Posterior vena cava (tissue), 2 donors: ENCODE data around the gene YRDC. TPM values are rescaled to one million over a fixed set of nuclear protein-coding genes. Genes with fewer than 3 reads are reported as not detected.
"Not testable (repeated sequence)": the region's sequence is repeated elsewhere in the genome, so short reads cannot be mapped to it uniquely, and the experiment has no call there.

Source experiments
- DNase-seq: peaks from one replicate; pipeline ENCODE4 v3.0.0-alpha.2; 2020; ENCODE audit warnings: low spot score
- intact Hi-C, 2 donors: fragments of 100-400 bp; cut with DNase I; formaldehyde crosslinking; loops; one replicate each; pipeline versions ENCODE4 v1.14.1 to v1.14.2; 2022 to 2023
- total RNA-seq, 2 donors: library from RNA; stranded (reverse); fragmentation: NEBNext Ultra II Directional; extraction: Animal tissue kit (Norgen Biotek cat#: 25700); gene quantifications; one replicate each; pipeline ENCODE4 v1.2.1, GENCODE V29; 2021
- donor health status: DM: yes; HTN: yes; CAD: no.
- donor health status: DM: yes; HTN: yes; CAD: no.

The YRDC gene
- total RNA-seq, 2 donors from 2014 or later, result 7.1 to 12.0 TPM

GRCh38 chr1:37782491-37782890 lies 25.5 kb downstream of the YRDC start:
- DNase-seq, result no peak
- intact Hi-C loops, result no loop called here

GRCh38 chr1:37778654-37779053 lies 29.4 kb downstream of the YRDC start:
- DNase-seq, result no peak
- intact Hi-C loops, result no loop called here

- DNase-seq, result no peak
- intact Hi-C loops, result no loop called here
Observed at GRCh38 chr1:37776946-37777516, 31.0 kb downstream of the YRDC start.

DNA sequence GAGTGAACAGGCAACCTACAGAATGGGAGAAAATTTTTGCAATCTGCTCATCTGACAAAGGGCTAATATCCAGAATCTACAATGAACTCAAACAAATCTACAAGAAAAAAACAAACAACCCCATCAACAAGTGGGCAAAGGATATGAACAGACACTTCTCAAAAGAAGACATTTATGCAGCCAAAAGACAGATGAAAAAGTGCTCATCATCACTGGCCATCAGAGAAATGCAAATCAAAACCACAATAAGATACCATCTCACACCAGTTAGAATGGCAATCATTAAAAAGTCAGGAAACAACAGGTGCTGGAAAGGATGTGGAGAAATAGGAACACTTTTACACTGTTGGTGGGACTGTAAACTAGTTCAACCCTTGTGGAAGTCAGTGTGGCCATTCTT lies 36.6 kb downstream of the YRDC start:
- DNase-seq, intact Hi-C loops: not testable (repeated sequence)

DNA sequence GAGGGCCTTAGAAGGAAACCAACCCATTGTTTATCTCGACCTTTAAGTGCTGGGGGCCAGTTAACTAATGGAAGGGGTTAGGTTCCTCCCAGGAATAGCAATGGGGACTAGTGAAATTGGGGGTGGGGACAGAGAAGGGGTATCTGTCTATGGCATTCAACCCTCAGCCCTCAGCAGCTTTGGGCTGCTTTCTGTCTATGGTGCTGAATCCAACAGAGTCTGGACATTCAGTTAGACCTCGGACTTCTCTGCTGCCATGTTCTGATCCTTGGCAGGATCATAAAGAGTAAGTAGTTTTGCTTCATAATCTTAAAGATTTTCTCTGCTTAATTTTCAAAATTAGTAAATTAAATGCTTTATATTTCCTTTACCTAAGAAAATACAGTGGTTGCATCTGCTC lies 40.5 kb downstream of the YRDC start:
- DNase-seq, result no peak
- intact Hi-C loops, result no loop called here

DNA sequence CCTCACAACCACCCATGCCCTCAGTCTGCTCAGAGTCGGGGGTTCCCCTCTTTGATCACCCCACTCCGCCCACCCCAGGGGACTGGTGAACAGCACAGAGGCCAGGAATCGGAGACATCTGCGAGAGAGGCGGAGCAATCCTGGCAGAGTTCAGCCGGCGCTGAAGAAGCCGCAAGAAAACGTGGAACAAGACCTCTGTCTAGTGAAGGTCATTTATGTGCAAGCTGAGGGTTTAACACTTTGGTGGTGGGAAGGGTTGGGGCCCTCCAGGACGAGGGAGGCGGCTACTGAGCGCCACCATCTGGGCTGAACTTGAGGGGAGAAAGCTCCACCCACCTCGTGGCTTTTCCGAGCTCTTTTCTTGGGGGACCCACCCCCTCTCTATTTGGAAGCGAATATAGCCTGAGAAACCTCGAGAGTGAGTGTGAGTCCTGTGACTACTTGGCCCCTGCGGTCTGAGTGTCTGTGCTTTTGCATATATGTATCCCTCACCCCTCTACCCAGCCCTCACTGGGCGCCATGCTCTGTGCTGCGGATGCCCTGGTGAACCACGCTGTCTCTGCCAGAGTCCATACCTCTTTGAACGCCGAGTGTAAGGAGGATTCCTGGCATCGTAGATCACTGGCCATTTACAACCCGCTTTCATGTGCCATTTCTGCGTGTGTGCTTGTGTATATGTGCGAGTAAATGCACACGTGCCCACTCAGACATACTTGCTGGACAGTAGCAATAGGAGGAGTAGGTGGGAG lies 41.9 kb downstream of the YRDC start:
- intact Hi-C loops, result no loop called here
- no peak for DNase-seq

GRCh38 chr1:37764888-37765441 lies 43.0 kb downstream of the YRDC start, which contains the start of gene EPHA10:
TSS of gene EPHA10 (minus strand) at chr1:37765120. CDS start at chr1:37765066, 54 bp downstream.
- DNase-seq, result no peak
- intact Hi-C loops, result no loop called here

GRCh38 chr1:37764414-37764825 lies 43.6 kb downstream of the YRDC start:
- intact Hi-C loops, result no loop called here
- DNase-seq, result no peak

DNA sequence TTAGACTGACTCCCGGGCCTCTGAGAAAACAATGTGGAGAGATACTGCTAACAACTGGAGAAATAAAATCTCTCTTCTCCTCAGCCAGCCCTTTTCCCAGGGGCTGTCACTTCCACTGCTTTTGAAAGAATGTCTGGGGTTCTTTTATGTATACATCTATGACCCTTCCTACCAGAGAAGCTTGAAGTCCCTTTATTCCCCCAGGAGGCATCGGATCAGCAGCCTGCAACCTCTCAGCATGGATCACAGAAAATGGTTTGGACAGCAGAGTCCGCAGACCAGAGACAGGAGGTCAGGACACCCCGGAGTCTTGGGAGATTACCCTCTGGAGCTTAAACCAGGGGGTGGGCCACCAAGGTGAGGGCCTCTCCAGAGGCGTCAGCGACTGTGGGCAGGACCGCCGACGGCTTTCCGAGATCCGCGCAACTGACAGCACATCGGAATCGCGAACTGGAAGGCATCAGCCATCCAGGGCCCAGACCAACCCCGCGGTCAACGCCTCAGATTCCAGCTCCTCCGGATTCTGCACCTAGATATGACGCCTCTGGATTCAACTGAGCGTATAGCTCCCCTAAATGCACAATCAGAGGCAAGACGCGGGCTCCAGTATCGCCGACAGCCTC lies 44.1 kb downstream of the YRDC start:
- DNase-seq, result no peak
- intact Hi-C loops, result no loop called here

- no peak for DNase-seq
- intact Hi-C loops, result no loop called here
Observed at GRCh38 chr1:37762516-37762915, 45.5 kb downstream of the YRDC start.

DNA sequence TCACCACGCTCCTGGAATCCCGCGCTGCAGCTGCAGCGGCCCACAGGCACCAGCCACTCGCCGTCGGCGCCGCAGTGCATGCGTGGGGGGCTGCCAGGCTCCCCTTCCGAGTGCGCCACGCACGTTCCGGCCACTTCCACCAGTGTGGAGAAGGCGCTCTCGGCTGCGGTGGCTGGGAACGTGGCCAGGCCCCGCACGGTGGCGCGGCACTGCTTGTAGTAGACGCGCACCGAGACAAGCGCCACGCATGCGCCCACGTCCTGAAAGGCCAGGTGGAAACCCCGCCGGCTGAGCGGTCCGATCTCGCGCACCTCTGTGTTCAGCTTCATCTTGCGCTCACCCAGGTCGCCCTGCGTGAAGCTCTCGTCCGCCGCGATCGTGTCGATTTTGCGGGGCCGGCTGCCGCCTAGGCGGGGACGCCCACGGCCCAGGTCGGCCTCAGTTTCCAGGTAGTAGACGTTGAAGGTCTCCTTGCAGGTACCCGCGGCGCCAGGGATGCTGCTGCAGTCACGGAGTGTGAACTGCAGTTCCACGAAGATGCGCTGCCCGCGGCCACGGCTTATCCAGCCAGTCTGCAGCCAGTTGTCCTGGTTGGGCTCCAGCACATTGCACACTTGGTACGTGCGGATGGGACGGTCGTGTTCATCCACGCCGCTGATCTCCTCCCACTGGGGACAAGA lies 46.5 kb downstream of the YRDC start:
- DNase-seq, result no peak
- intact Hi-C loops, result no loop called here

DNA sequence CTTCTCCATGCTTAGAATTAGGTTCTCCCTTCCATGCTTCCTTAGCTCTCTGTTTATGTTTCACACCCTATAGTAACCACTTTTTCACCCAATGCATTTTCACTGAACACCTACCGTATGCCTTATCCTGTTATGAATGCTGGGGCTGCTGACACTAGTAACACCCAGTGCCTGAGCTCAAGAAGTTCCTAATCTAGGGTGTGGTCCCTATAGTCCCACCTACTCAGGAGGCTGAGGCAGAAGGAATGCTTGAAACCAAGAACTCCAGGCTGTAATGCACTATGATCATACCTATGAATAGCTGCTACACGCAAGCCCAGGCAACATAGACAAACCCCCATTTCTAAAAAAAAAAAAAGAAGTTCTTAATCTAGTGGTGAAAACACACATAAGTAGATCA lies 48.6 kb downstream of the YRDC start:
- intact Hi-C loops, result no loop called here
- DNase-seq, result no peak

GRCh38 chr1:37755951-37756560 lies 52.0 kb downstream of the YRDC start:
- DNase-seq, result no peak
- intact Hi-C loops, result no loop called here

- no peak for DNase-seq
- intact Hi-C loops, result no loop called here
Observed at GRCh38 chr1:37755290-37755689, 52.7 kb downstream of the YRDC start.

DNA sequence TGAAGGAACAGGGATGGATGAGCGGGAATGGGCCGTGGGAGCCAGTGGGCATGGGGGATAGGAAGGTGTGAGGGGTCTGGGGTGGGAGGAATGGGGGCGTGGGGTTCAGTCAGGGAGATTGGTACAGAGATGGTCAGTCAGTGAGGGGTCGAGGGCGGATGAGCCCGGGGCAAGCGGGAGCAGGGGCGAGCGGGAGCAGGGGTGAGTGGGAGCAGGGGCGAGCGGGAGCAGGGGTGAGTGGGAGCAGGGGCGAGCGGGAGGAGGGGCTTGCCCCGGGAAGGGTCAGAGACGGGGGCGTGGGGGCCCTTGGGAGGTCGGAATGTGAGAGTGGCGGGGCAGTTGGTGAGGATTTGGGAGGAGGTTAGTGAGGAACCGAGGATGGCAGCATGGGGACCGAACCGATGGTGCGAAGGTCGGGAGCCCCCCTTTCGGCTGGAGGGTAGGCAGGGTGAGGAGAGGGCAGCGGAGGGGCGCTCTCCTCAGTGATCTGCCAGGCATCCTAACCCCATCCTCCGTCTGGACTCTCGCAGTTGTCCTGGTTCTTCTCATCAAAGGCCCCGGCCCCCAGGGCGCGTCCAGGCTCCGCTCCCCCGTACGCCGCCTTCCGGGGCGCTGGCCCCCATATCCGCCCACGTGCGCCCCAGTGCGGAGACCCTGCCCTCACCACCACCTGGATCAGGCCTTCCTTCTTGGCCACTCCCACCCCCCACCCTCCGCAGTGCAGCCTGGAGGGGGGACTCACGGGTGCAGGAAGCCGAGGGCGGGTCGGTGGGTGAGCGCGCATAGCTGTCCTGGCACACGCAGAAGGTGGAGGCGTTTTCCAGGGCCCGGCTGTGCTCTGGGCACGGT lies 54.3 kb downstream of the YRDC start:
- DNase-seq, result no peak
- intact Hi-C loops, result no loop called here
